GM23338 (cell line): ENCODE results near the gene MKNK1. TPM values are rescaled to one million over a fixed set of nuclear protein-coding genes. Genes with fewer than 3 reads are reported as not detected.

Source experiments
- ATAC-seq: fragments of 200-7000 bp; cut with Tn5 transposase; 3 replicates; pipeline ENCODE4 v1.9.1; 2020
- DNase-seq: peaks from one replicate; pipeline ENCODE4 v3.0.0-alpha.2; 2015; ENCODE audit warnings: low spot score
- H2AFZ ChIP-seq: fragments of 200-600 bp; sonication (generic); 2 replicates; pipeline ENCODE4 v1.8.0; 2016; ENCODE audit warnings: antibody characterized with exemption, mild to moderate bottlenecking, moderate library complexity
- H3F3A ChIP-seq: fragments of 200-600 bp; sonication (generic); replicated peaks from 2 replicates; pipeline ENCODE4 v1.8.0; 2017; ENCODE audit warnings: antibody characterized with exemption, mixed run types, low read depth
- H3K27ac ChIP-seq: fragments of 200-600 bp; sonication (generic); 2 replicates; pipeline ENCODE4 v1.6.1; 2016; ENCODE audit warnings: low read depth
- H3K27me3 ChIP-seq: fragments of 200-600 bp; sonication (generic); 2 replicates; pipeline ENCODE4 v1.8.0; 2016; ENCODE audit warnings: mild to moderate bottlenecking, mixed run types, moderate library complexity; ENCODE audit not compliant: insufficient read depth
- H3K36me3 ChIP-seq: fragments of 200-600 bp; sonication (generic); 2 replicates; pipeline ENCODE4 v1.8.0; 2016; ENCODE audit warnings: mild to moderate bottlenecking; ENCODE audit not compliant: insufficient read depth
- H3K4me1 ChIP-seq: fragments of 200-600 bp; sonication (generic); 2 replicates; pipeline ENCODE4 v1.8.0; 2016; ENCODE audit warnings: mild to moderate bottlenecking, moderate library complexity; ENCODE audit not compliant: insufficient read depth
- H3K4me2 ChIP-seq: fragments of 200-600 bp; sonication (generic); 2 replicates; pipeline ENCODE4 v1.7.1; 2017; ENCODE audit warnings: mixed run types
- H3K4me3 ChIP-seq: fragments of 200-600 bp; sonication (generic); 2 replicates; pipeline ENCODE4 v1.6.1; 2016; ENCODE audit warnings: mixed run types
- H3K79me2 ChIP-seq: fragments of 200-600 bp; sonication (generic); replicated peaks from 2 replicates; pipeline ENCODE4 v1.8.0; 2017; ENCODE audit warnings: mild to moderate bottlenecking; ENCODE audit not compliant: insufficient read depth
- H3K9me2 ChIP-seq: fragments of 200-600 bp; sonication (generic); 2 replicates; pipeline ENCODE4 v1.8.0; 2017; ENCODE audit not compliant: insufficient read depth
- H4K20me1 ChIP-seq: fragments of 200-600 bp; sonication (generic); replicated peaks from 2 replicates; pipeline ENCODE4 v1.8.0; 2017; ENCODE audit warnings: mild to moderate bottlenecking; ENCODE audit not compliant: insufficient read depth
- H3K27ac Mint-ChIP-seq: 2 replicates; pipeline ENCODE4 v1.8.0; 2020; ENCODE audit warnings: inconsistent platforms, mild to moderate bottlenecking, moderate library complexity, mixed read lengths
- H3K27me3 Mint-ChIP-seq: 3 replicates; pipeline ENCODE4 v1.8.0; 2022; ENCODE audit warnings: low read depth, mild to moderate bottlenecking, moderate library complexity, mixed read lengths, inconsistent platforms; ENCODE audit not compliant: insufficient read depth, poor library complexity
- H3K36me3 Mint-ChIP-seq: 3 replicates; pipeline ENCODE4 v1.8.0; 2021; ENCODE audit warnings: low read depth, mild to moderate bottlenecking, inconsistent platforms, moderate library complexity, mixed read lengths
- H3K4me1 Mint-ChIP-seq: 3 replicates; pipeline ENCODE4 v1.8.0; 2020; ENCODE audit warnings: mild to moderate bottlenecking, inconsistent platforms, mixed read lengths
- H3K4me3 Mint-ChIP-seq: 3 replicates; pipeline ENCODE4 v1.8.0; 2021; ENCODE audit warnings: moderate library complexity, mild to moderate bottlenecking, inconsistent platforms, mixed read lengths
- H3K9me3 Mint-ChIP-seq: 3 replicates; pipeline ENCODE4 v1.8.0; 2020; ENCODE audit warnings: moderate library complexity, mild to moderate bottlenecking, inconsistent platforms, mixed read lengths
- CREB1 ChIP-seq: fragments of 250-450 bp; sonication (Bioruptor Pico); IDR thresholded peaks from 2 replicates; pipeline ENCODE4 v1.5.0; 2020; ENCODE audit warnings: low read depth, mild to moderate bottlenecking, moderate library complexity
- EZH2 ChIP-seq: fragments of 200-600 bp; sonication (generic); IDR thresholded peaks from one replicate; pipeline ENCODE4 v1.8.0; 2017; ENCODE audit warnings: antibody characterized with exemption, mild to moderate bottlenecking, low read depth; ENCODE audit not compliant: unreplicated experiment
- EZH2phosphoT487 ChIP-seq: fragments of 200-600 bp; sonication (generic); IDR thresholded peaks from one replicate; pipeline ENCODE4 v1.8.1; 2018; ENCODE audit warnings: antibody characterized with exemption; ENCODE audit not compliant: unreplicated experiment
- JUNB ChIP-seq: IDR thresholded peaks from one replicate; pipeline ENCODE4 v1.6.1; 2016; ENCODE audit warnings: antibody characterized with exemption; ENCODE audit not compliant: unreplicated experiment
- NANOG ChIP-seq: IDR thresholded peaks from 2 replicates; pipeline ENCODE4 v1.6.1; 2016; ENCODE audit warnings: antibody characterized with exemption, borderline replicate concordance
- POLR2AphosphoS5 ChIP-seq: IDR thresholded peaks from 2 replicates; pipeline ENCODE4 v1.6.1; 2016; ENCODE audit warnings: antibody characterized with exemption, low read depth
- REST ChIP-seq: IDR thresholded peaks from one replicate; pipeline ENCODE4 v1.6.1; 2018; ENCODE audit warnings: antibody characterized with exemption; ENCODE audit not compliant: unreplicated experiment
- STAT1 ChIP-seq: IDR thresholded peaks from one replicate; pipeline ENCODE4 v1.6.1; 2016; ENCODE audit warnings: antibody characterized with exemption; ENCODE audit not compliant: unreplicated experiment
- ZNF114 ChIP-seq: fragments of 250-450 bp; sonication (Bioruptor Pico); IDR thresholded peaks from 2 replicates; pipeline ENCODE4 v1.5.0; 2020; ENCODE audit warnings: mild to moderate bottlenecking, moderate library complexity
- ZNF331 ChIP-seq: fragments of 250-450 bp; sonication (Bioruptor Pico); IDR thresholded peaks from 2 replicates; pipeline ENCODE4 v1.5.0; 2020; ENCODE audit warnings: low read depth, mild to moderate bottlenecking, moderate library complexity
- ZNF462 ChIP-seq: fragments of 250-450 bp; sonication (Bioruptor Pico); IDR thresholded peaks from 2 replicates; pipeline ENCODE4 v1.5.0; 2020; ENCODE audit warnings: mild to moderate bottlenecking, moderate library complexity
- polyA plus RNA-seq: library from polyadenylated mRNA; unstranded; fragments of >200 nt; fragmentation: Nextera tagmentation; extraction: Ambion mirVana; gene quantifications from 2 replicates; pipeline ENCODE4 v1.2.1, GENCODE V29; 2016
- total RNA-seq: library from RNA; depleted of rRNA; stranded (reverse); fragments of >200 nt; shearing (Covaris generic); gene quantifications from 2 replicates; pipeline ENCODE4 v1.2.3, GENCODE V29; 2014
- TF ChIP-seq, protein P1 (sequence below): IDR thresholded peaks from 2 replicates; pipeline ENCODE4 v1.6.1; 2016; ENCODE audit warnings: antibody characterized with exemption
- TF ChIP-seq, protein P2 (sequence below), 2 experiments: fragments of 200-600 bp in 1 of 2; sonication (generic) in 1 of 2; conservative IDR thresholded peaks; 2 replicates each; pipeline versions ENCODE4 v1.5.1 to v1.6.1; 2016 to 2017; ENCODE audit warnings: antibody characterized with exemption in 2 of 2, low read depth in 2 of 2, mild to moderate bottlenecking in 2 of 2, moderate library complexity in 1 of 2

The MKNK1 gene
- total and polyA plus RNA-seq, 2 experiments from 2014 or later, result 11.8 to 20.5 TPM

GRCh38 chr1:46635205-46635604 lies 31.1 kb upstream of the MKNK1 start:
- no peak overlapping the region for H3K4me3 ChIP-seq
- no peaks in the 10 kb centered on the region for H3F3A ChIP-seq
- H3K27me3 Mint-ChIP-seq, result no peaks in the 10 kb centered on the region
- no peaks in the 10 kb centered on the region; the same call in 1 of the 2 replicates for H4K20me1 ChIP-seq
- ATAC-seq (no peak), DNase-seq (no peak)
- H3K9me2 ChIP-seq, result no peaks in the 10 kb centered on the region
- H3K27ac ChIP-seq, result no peak overlapping the region
- no peak overlapping the region for H3K4me3 Mint-ChIP-seq
- no peaks in the 10 kb centered on the region for H3K79me2 ChIP-seq
- no peak for TF ChIP-seq JUNB
- TF ChIP-seq POLR2AphosphoS5, result no peak
- no peak for TF ChIP-seq NANOG
- TF ChIP-seq STAT1, result no peak
- TF ChIP-seq, protein P1, sequence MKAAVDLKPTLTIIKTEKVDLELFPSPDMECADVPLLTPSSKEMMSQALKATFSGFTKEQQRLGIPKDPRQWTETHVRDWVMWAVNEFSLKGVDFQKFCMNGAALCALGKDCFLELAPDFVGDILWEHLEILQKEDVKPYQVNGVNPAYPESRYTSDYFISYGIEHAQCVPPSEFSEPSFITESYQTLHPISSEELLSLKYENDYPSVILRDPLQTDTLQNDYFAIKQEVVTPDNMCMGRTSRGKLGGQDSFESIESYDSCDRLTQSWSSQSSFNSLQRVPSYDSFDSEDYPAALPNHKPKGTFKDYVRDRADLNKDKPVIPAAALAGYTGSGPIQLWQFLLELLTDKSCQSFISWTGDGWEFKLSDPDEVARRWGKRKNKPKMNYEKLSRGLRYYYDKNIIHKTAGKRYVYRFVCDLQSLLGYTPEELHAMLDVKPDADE, result no peak
- TF ChIP-seq, protein P2, sequence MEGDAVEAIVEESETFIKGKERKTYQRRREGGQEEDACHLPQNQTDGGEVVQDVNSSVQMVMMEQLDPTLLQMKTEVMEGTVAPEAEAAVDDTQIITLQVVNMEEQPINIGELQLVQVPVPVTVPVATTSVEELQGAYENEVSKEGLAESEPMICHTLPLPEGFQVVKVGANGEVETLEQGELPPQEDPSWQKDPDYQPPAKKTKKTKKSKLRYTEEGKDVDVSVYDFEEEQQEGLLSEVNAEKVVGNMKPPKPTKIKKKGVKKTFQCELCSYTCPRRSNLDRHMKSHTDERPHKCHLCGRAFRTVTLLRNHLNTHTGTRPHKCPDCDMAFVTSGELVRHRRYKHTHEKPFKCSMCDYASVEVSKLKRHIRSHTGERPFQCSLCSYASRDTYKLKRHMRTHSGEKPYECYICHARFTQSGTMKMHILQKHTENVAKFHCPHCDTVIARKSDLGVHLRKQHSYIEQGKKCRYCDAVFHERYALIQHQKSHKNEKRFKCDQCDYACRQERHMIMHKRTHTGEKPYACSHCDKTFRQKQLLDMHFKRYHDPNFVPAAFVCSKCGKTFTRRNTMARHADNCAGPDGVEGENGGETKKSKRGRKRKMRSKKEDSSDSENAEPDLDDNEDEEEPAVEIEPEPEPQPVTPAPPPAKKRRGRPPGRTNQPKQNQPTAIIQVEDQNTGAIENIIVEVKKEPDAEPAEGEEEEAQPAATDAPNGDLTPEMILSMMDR (conservative IDR thresholded peaks at IDR 0.05; ENCODE audit: low read depth in 2 of 2), result no peak
- no peak for TF ChIP-seq ZNF331
- no peak for TF ChIP-seq ZNF114 (CRISPR knock-in tag)
- no peak for TF ChIP-seq CREB1 (CRISPR knock-in tag)
- TF ChIP-seq EZH2, result no peak
- TF ChIP-seq EZH2phosphoT487, result no peak
- TF ChIP-seq REST, result no peak
- no peak for TF ChIP-seq ZNF462 (CRISPR knock-in tag)
- H3K4me2 ChIP-seq, result no peak overlapping the region
- no peak overlapping the region for H3K27ac Mint-ChIP-seq
- H3K36me3 Mint-ChIP-seq, result peaks cover 15% of the 10 kb centered on the region
- no peaks in the 10 kb centered on the region; the same call in 1 of the 2 replicates for H3K36me3 ChIP-seq
- H3K4me1 Mint-ChIP-seq, result no peaks in the 10 kb centered on the region
- no peak overlapping the region for H2AFZ ChIP-seq
- no peaks in the 10 kb centered on the region for H3K9me3 Mint-ChIP-seq
- no peaks in the 10 kb centered on the region for H3K4me1 ChIP-seq
- H3K27me3 ChIP-seq, result no peaks in the 10 kb centered on the region
